ENCODE data around the gene DNASE2B.

DNA sequence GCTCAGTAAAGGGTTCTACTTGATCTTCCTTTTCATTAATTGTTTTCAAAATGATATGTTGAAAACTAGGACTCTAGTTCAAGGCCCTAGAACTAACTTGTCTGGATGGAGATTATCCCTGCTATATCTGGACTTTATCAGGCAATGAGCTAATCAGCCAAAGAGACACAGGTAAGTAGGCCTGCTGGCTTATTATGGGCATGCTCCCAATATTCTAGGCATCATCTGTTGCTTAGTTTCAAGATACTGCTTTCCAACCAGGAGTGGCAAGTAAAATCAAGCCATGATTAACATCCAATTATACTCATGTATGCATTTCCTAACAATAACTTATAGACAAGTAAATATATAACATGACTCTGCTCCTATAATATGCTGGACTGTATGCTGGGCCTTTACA, 4.2 kb downstream of the DNASE2B start:
- no peak for TF ChIP-seq POLR2AphosphoS5 (IDR thresholded peaks at IDR 0.05; ENCODE audit: low read depth, low read length)
- TF ChIP-seq, protein P1, sequence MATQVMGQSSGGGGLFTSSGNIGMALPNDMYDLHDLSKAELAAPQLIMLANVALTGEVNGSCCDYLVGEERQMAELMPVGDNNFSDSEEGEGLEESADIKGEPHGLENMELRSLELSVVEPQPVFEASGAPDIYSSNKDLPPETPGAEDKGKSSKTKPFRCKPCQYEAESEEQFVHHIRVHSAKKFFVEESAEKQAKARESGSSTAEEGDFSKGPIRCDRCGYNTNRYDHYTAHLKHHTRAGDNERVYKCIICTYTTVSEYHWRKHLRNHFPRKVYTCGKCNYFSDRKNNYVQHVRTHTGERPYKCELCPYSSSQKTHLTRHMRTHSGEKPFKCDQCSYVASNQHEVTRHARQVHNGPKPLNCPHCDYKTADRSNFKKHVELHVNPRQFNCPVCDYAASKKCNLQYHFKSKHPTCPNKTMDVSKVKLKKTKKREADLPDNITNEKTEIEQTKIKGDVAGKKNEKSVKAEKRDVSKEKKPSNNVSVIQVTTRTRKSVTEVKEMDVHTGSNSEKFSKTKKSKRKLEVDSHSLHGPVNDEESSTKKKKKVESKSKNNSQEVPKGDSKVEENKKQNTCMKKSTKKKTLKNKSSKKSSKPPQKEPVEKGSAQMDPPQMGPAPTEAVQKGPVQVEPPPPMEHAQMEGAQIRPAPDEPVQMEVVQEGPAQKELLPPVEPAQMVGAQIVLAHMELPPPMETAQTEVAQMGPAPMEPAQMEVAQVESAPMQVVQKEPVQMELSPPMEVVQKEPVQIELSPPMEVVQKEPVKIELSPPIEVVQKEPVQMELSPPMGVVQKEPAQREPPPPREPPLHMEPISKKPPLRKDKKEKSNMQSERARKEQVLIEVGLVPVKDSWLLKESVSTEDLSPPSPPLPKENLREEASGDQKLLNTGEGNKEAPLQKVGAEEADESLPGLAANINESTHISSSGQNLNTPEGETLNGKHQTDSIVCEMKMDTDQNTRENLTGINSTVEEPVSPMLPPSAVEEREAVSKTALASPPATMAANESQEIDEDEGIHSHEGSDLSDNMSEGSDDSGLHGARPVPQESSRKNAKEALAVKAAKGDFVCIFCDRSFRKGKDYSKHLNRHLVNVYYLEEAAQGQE (IDR thresholded peaks at IDR 0.05; ENCODE audit: insufficient read depth in 1 of 2, low read depth in 2 of 2, low read length in 2 of 2) = no peak
